Measurements from ENCODE around the gene MTA1. TPM values are rescaled to one million over a fixed set of nuclear protein-coding genes. Genes with fewer than 3 reads are reported as not detected.

MTA1 gene
- polyA plus RNA-seq, 3 donors: 44.7 to 61.1 (median 53.4) TPM

GRCh38 chr14:105398726-105399465 lies 20.7 kb upstream of the MTA1 start:
- WGBS, 3 donors: 22 to 30% (median 26%) methylated on average over 40 to 41 of the region's 41 CpGs
- H3K27ac ChIP-seq (ENCODE audit: low read depth, low read length): no peak overlapping the region

- no peak overlapping the region for H3K27ac ChIP-seq (ENCODE audit: low read depth, low read length)
Measured at GRCh38 chr14:105399466-105399775, 20.2 kb upstream of the MTA1 start.

GRCh38 chr14:105400016-105400415 lies 19.6 kb upstream of the MTA1 start:
- 92 to 100% (median 97%) methylated on average over 9 of the region's 9 CpGs for WGBS, 3 donors
- H3K27ac ChIP-seq (ENCODE audit: low read depth, low read length): no peak overlapping the region

More at GRCh38 chr14:105399466-105399775, 20.2 kb upstream of the MTA1 start:
- 85 to 92% (median 87%) methylated on average over 8 of the region's 8 CpGs for WGBS, 3 donors

GRCh38 chr14:105401699-105402098 lies 17.9 kb upstream of the MTA1 start:
- 97 to 100% (median 97%) methylated on average over 9 of the region's 9 CpGs for WGBS, 3 donors
- no peak overlapping the region for H3K27ac ChIP-seq (ENCODE audit: low read depth, low read length)

- 84 to 87% (median 85%) methylated on average over 13 of the region's 13 CpGs for WGBS, 3 donors
- H3K27ac ChIP-seq (ENCODE audit: low read depth, low read length): no peak overlapping the region
Measured at GRCh38 chr14:105408592-105408991, 11.0 kb upstream of the MTA1 start.

GRCh38 chr14:105409364-105409763 lies 10.3 kb upstream of the MTA1 start:
- 72 to 92% (median 81%) methylated on average over 3 of the region's 3 CpGs for WGBS, 3 donors

GRCh38 chr14:105410642-105411016 lies 9.0 kb upstream of the MTA1 start:
- 37 to 54% (median 45%) methylated on average over 5 of the region's 5 CpGs for WGBS, 3 donors
- no peak overlapping the region for H3K27ac ChIP-seq (ENCODE audit: low read depth, low read length)

More at GRCh38 chr14:105409364-105409763, 10.3 kb upstream of the MTA1 start:
- no peak overlapping the region for H3K27ac ChIP-seq (ENCODE audit: low read depth, low read length)

- no peak overlapping the region for H3K27ac ChIP-seq (ENCODE audit: low read depth, low read length)
- 7 to 14% (median 9%) methylated on average over 56 to 85 of the region's 86 CpGs for WGBS, 3 donors
Measured at GRCh38 chr14:105411017-105411941, 8.3 kb upstream of the MTA1 start.

GRCh38 chr14:105411985-105412770 lies 7.4 kb upstream of the MTA1 start:
- 76 to 80% (median 79%) methylated on average over 16 to 17 of the region's 17 CpGs for WGBS, 3 donors
- H3K27ac ChIP-seq (ENCODE audit: low read depth, low read length): no peak overlapping the region

- no peak overlapping the region for H3K27ac ChIP-seq (ENCODE audit: low read depth, low read length)
- 75 to 88% (median 87%) methylated on average over 7 to 8 of the region's 8 CpGs for WGBS, 3 donors
Measured at GRCh38 chr14:105412771-105413543, 6.7 kb upstream of the MTA1 start.

GRCh38 chr14:105413544-105413886 lies 6.1 kb upstream of the MTA1 start:
- H3K27ac ChIP-seq (ENCODE audit: low read depth, low read length): no peak overlapping the region
- WGBS, 3 donors: 85 to 90% (median 88%) methylated on average over 2 of the region's 2 CpGs

- 10 to 16% (median 12%) methylated on average over 57 to 79 of the region's 79 CpGs for WGBS, 3 donors
- no peak overlapping the region for H3K27ac ChIP-seq (ENCODE audit: low read depth, low read length)
Measured at GRCh38 chr14:105414456-105415371, 4.9 kb upstream of the MTA1 start.

GRCh38 chr14:105415481-105416428 lies 3.9 kb upstream of the MTA1 start:
- WGBS, 3 donors: 91 to 95% (median 93%) methylated on average over 25 of the region's 25 CpGs
- H3K27ac ChIP-seq (ENCODE audit: low read depth, low read length): no peak overlapping the region

GRCh38 chr14:105416671-105417070 lies 3.0 kb upstream of the MTA1 start:
- 92 to 97% (median 96%) methylated on average over 11 of the region's 11 CpGs for WGBS, 3 donors
- H3K27ac ChIP-seq (ENCODE audit: low read depth, low read length): no peak overlapping the region

GRCh38 chr14:105417690-105418121 lies 1.9 kb upstream of the MTA1 start:
- no peak overlapping the region for H3K27ac ChIP-seq (ENCODE audit: low read depth, low read length)
- 86 to 95% (median 90%) methylated on average over 3 of the region's 3 CpGs for WGBS, 3 donors
